HG02642 (cell line): Measurements from ENCODE around the gene LEPR.
"Not testable (repeated sequence)": the region's sequence is repeated elsewhere in the genome, so short reads cannot be mapped to it uniquely, and the experiment has no call there.

Experiments
- ATAC-seq: cut with Tn5 transposase; IDR thresholded peaks from one replicate; pipeline ENCODE4 v1.9.1; 2021; ENCODE audit warnings: mild to moderate bottlenecking; ENCODE audit not compliant: unreplicated experiment, poor library complexity

Gene LEPR

GRCh38 chr1:65420590-65421350 is at the start of gene LEPR, which contains the start of gene LEPROT:
Gene LEPR (plus strand): TSS chr1:65420668. CDS start chr1:65565566, 144,898 bp downstream.
Gene LEPROT (plus strand): TSS chr1:65420668. CDS start chr1:65420725, 57 bp downstream.
- peak; percentile 70 for ATAC-seq

- ATAC-seq, result no peak
These were observed 48.9 kb upstream of the LEPR start for GRCh38 chr1:65371544-65371943.

- ATAC-seq, result no peak
These were observed 47.9 kb upstream of the LEPR start for GRCh38 chr1:65372557-65372956.

GRCh38 chr1:65377496-65378246 is 42.8 kb upstream of the LEPR start:
- no peak for ATAC-seq

GRCh38 chr1:65378247-65378946 is 42.1 kb upstream of the LEPR start:
- no peak for ATAC-seq

- not testable (repeated sequence) for ATAC-seq
These were observed 36.0 kb upstream of the LEPR start for GRCh38 chr1:65384426-65384825.

GRCh38 chr1:65386439-65386838 is 34.0 kb upstream of the LEPR start:
- ATAC-seq, result no peak

GRCh38 chr1:65387821-65388220 is 32.6 kb upstream of the LEPR start:
- no peak for ATAC-seq

GRCh38 chr1:65388908-65389695 is 31.4 kb upstream of the LEPR start:
- ATAC-seq, result no peak

GRCh38 chr1:65392497-65392896 is 28.0 kb upstream of the LEPR start:
- ATAC-seq, result no peak

GRCh38 chr1:65393347-65393746 is 27.1 kb upstream of the LEPR start:
- ATAC-seq, result peak; percentile 82

- ATAC-seq, result no peak
These were observed 26.5 kb upstream of the LEPR start for GRCh38 chr1:65393928-65394327.

- ATAC-seq, result no peak
These were observed 24.4 kb upstream of the LEPR start for GRCh38 chr1:65395887-65396612.

- ATAC-seq, result no peak
These were observed 22.4 kb upstream of the LEPR start for GRCh38 chr1:65398083-65398482.

GRCh38 chr1:65399003-65399402 is 21.5 kb upstream of the LEPR start:
- no peak for ATAC-seq

GRCh38 chr1:65401612-65402011 is 18.9 kb upstream of the LEPR start:
- ATAC-seq, result no peak

- no peak for ATAC-seq
These were observed 15.5 kb upstream of the LEPR start for GRCh38 chr1:65404941-65405340.

GRCh38 chr1:65407877-65408276 is 12.6 kb upstream of the LEPR start:
- ATAC-seq, result no peak

- no peak for ATAC-seq
These were observed 11.2 kb upstream of the LEPR start for GRCh38 chr1:65409314-65409713.
